Trophoblast cell (in vitro differentiated cells and primary cell): ENCODE data around the gene CAMK1D.

Experiments
- DNase-seq, 2 donors: peaks; one replicate each; pipeline ENCODE4 v3.0.0-alpha.2; 2016
- H2AFZ ChIP-seq: 2 replicates; pipeline ENCODE4 v1.6.1; 2013; ENCODE audit warnings: low read length, moderate library complexity, mild to moderate bottlenecking; ENCODE audit not compliant: insufficient read depth, poor library complexity
- H2AK5ac ChIP-seq: 2 replicates; pipeline ENCODE4 v1.6.1; 2013; ENCODE audit warnings: mild to moderate bottlenecking, low read length
- H2BK120ac ChIP-seq: 2 replicates; pipeline ENCODE4 v1.6.1; 2013; ENCODE audit warnings: low read length, mild to moderate bottlenecking, moderate library complexity; ENCODE audit not compliant: insufficient read depth, poor library complexity
- H2BK12ac ChIP-seq: 2 replicates; pipeline ENCODE4 v1.6.1; 2013; ENCODE audit warnings: mild to moderate bottlenecking, low read length, moderate library complexity
- H2BK5ac ChIP-seq: 2 replicates; pipeline ENCODE4 v1.6.1; 2013; ENCODE audit warnings: low read length, low read depth, moderate library complexity, mild to moderate bottlenecking; ENCODE audit not compliant: poor library complexity
- H3K14ac ChIP-seq: 2 replicates; pipeline ENCODE4 v1.6.1; 2013; ENCODE audit warnings: mild to moderate bottlenecking, low read length
- H3K18ac ChIP-seq: 2 replicates; pipeline ENCODE4 v1.6.1; 2013; ENCODE audit warnings: mild to moderate bottlenecking, low read length
- H3K23ac ChIP-seq: 2 replicates; pipeline ENCODE4 v1.6.1; 2013; ENCODE audit warnings: low read length
- H3K27ac ChIP-seq: 2 replicates; pipeline ENCODE4 v1.5.1; 2013; ENCODE audit warnings: low read depth, mild to moderate bottlenecking, inconsistent platforms, low read length, moderate library complexity
- H3K27me3 ChIP-seq: 2 replicates; pipeline ENCODE4 v1.6.1; 2013; ENCODE audit warnings: inconsistent platforms, mild to moderate bottlenecking, low read length, moderate library complexity; ENCODE audit not compliant: insufficient read depth
- H3K36me3 ChIP-seq, 2 experiments: 1 replicate in 1 of 2; 2 replicates in 1 of 2; pipeline ENCODE4 v1.6.1; 2013; ENCODE audit warnings: low read length in 2 of 2, mild to moderate bottlenecking in 2 of 2, moderate library complexity in 1 of 2; ENCODE audit not compliant: insufficient read depth in 2 of 2, control insufficient read depth in 1 of 2
- H3K4ac ChIP-seq: 2 replicates; pipeline ENCODE4 v1.6.1; 2013; ENCODE audit warnings: low read depth, mild to moderate bottlenecking, low read length, moderate library complexity
- H3K4me1 ChIP-seq, 2 experiments: 1 replicate in 1 of 2; 2 replicates in 1 of 2; pipeline ENCODE4 v1.6.1; 2013; ENCODE audit warnings: low read length in 2 of 2, mild to moderate bottlenecking in 2 of 2, moderate library complexity in 1 of 2; ENCODE audit not compliant: insufficient read depth in 2 of 2, control insufficient read depth in 1 of 2
- H3K4me2 ChIP-seq: 2 replicates; pipeline ENCODE4 v1.6.1; 2013; ENCODE audit warnings: inconsistent platforms, mild to moderate bottlenecking, low read length, moderate library complexity
- H3K4me3 ChIP-seq: 2 replicates; pipeline ENCODE4 v1.5.1; 2013; ENCODE audit warnings: mild to moderate bottlenecking, low read depth, low read length, inconsistent platforms
- H3K79me1 ChIP-seq: one replicate; pipeline ENCODE4 v1.6.1; 2013; ENCODE audit warnings: low read length
- H3K79me2 ChIP-seq: 2 replicates; pipeline ENCODE4 v1.6.1; 2013; ENCODE audit warnings: low read length, mild to moderate bottlenecking; ENCODE audit not compliant: control insufficient read depth, insufficient read depth, poor library complexity
- H3K9ac ChIP-seq: 2 replicates; pipeline ENCODE4 v1.6.1; 2013; ENCODE audit warnings: mild to moderate bottlenecking, low read length
- H3K9me3 ChIP-seq: 2 replicates; pipeline ENCODE4 v1.6.1; 2013; ENCODE audit warnings: low read depth, mild to moderate bottlenecking, control low read depth, inconsistent platforms, low read length; ENCODE audit not compliant: insufficient read depth
- H4K12ac ChIP-seq: 2 replicates; pipeline ENCODE4 v1.6.1; 2013; ENCODE audit warnings: low read depth, mild to moderate bottlenecking, low read length, moderate library complexity
- H4K8ac ChIP-seq: 2 replicates; pipeline ENCODE4 v1.6.1; 2013; ENCODE audit warnings: low read depth, mild to moderate bottlenecking, low read length, moderate library complexity
- H4K91ac ChIP-seq: one replicate; pipeline ENCODE4 v1.6.1; 2013; ENCODE audit warnings: low read depth, mild to moderate bottlenecking, low read length, moderate library complexity
- WGBS: extraction: QIAGEN DNeasy Blood & Tissue Kit; methylation state at CpG from one replicate; pipeline ENCODE4 v1.1.7; 2013; ENCODE audit warnings: missing lambda C conversion rate; ENCODE audit not compliant: insufficient read length, insufficient coverage; ENCODE audit errors: extremely low coverage; 5-methylcytosine and 5-hydroxymethylcytosine counted together

Gene CAMK1D

GRCh38 chr10:12589291-12589690 lies 239.9 kb downstream of the CAMK1D start:
- no peak overlapping the region for H2AK5ac ChIP-seq
- no peaks in the 10 kb centered on the region for H3K79me2 ChIP-seq
- no CpG with 5 or more reads among the region's 8 CpGs for WGBS
- no peaks in the 10 kb centered on the region for H3K27me3 ChIP-seq
- no peaks in the 10 kb centered on the region for H3K79me1 ChIP-seq
- no peak overlapping the region for H3K18ac ChIP-seq
- peaks cover 3% of the 10 kb centered on the region for H3K9me3 ChIP-seq
- no peak overlapping the region for H2AFZ ChIP-seq
- H3K23ac ChIP-seq = no peak overlapping the region
- H2BK120ac ChIP-seq = no peak overlapping the region
- H3K4ac ChIP-seq = no peak overlapping the region
- no peak overlapping the region for H3K14ac ChIP-seq
- no peak overlapping the region for H4K12ac ChIP-seq
- H2BK5ac ChIP-seq = no peak overlapping the region
- H3K4me1 ChIP-seq = no peaks in the 10 kb centered on the region
- no peak overlapping the region for H3K4me3 ChIP-seq
- H3K36me3 ChIP-seq = no peaks in the 10 kb centered on the region
- H3K4me2 ChIP-seq = no peak overlapping the region
- no peak overlapping the region for H4K8ac ChIP-seq
- no peak overlapping the region for H2BK12ac ChIP-seq
- H3K9ac ChIP-seq = no peak overlapping the region
- no peak overlapping the region for H3K27ac ChIP-seq
- H4K91ac ChIP-seq = no peak overlapping the region
- peak; percentile 76 to 83 for DNase-seq

GRCh38 chr10:12589791-12590190 lies 240.4 kb downstream of the CAMK1D start:
- H3K79me1 ChIP-seq = no peaks in the 10 kb centered on the region
- no CpG with 5 or more reads among the region's 4 CpGs for WGBS
- H3K4ac ChIP-seq = no peak overlapping the region
- H3K79me2 ChIP-seq = no peaks in the 10 kb centered on the region
- no peak overlapping the region for H3K9ac ChIP-seq
- H2BK5ac ChIP-seq = no peak overlapping the region
- H3K27me3 ChIP-seq = no peaks in the 10 kb centered on the region
- no peak overlapping the region for H2AFZ ChIP-seq
- H3K23ac ChIP-seq = no peak overlapping the region
- H3K36me3 ChIP-seq = no peaks in the 10 kb centered on the region
- DNase-seq = no peak
- H4K8ac ChIP-seq = no peak overlapping the region
- H2BK120ac ChIP-seq = no peak overlapping the region
- H3K14ac ChIP-seq = no peak overlapping the region
- H2AK5ac ChIP-seq = no peak overlapping the region
- no peak overlapping the region for H3K18ac ChIP-seq
- H2BK12ac ChIP-seq = no peak overlapping the region
- H3K4me3 ChIP-seq = no peak overlapping the region
- H3K4me1 ChIP-seq = no peaks in the 10 kb centered on the region
- no peak overlapping the region for H3K4me2 ChIP-seq
- H4K91ac ChIP-seq = no peak overlapping the region
- peaks cover 3% of the 10 kb centered on the region for H3K9me3 ChIP-seq
- no peak overlapping the region for H3K27ac ChIP-seq
- H4K12ac ChIP-seq = no peak overlapping the region

DNA sequence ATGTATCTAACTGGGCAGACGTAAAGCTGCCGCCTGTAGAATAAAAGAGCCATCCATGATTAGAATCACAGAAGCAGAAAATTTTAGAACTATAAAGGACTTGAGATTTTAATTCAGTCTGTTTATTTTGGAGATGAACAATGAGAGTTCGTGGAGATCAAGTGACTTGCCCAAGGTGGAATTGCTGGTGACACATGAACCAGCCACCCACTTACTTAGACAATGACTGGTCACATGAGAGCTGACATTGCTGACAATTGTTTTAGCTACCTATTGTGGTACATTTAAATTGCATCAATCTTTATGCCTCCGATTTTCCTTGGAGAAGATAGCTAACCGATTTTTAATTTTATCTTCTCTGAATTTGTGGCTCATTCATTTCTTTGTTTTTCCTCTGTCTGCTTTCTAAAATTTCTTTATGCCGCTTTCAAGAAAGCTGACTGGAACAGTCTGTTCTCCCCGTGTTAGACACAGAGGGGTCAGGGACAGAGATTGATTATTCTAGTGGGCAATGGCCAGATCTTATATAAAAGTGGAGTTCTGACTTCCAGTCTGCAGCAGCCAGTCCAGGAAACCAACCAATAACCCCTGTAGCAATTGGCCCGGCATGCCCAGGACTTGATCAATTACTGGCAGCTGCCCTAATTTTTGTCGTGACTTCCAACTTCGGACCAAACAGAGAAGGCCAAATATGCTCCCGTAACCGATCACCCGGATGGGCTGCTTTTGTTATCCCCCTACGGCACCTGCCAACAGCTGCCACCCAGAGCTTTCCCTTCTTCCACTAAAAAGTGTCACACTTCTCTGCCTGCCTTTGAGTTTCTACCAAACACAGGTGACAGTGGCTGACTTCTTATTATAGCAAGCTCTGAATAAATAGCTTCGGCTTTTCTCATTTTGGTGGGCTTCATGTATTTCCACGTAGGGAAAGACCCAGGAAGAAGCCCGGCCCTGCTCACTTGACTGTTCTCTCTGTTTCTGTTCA lies 241.6 kb downstream of the CAMK1D start:
- Histone ChIP-seq H4K12ac (no peak overlapping the region), H2AK5ac (no peak overlapping the region), H3K23ac (no peak overlapping the region), H4K91ac (no peak overlapping the region), H2AFZ (no peak overlapping the region), H3K79me1 (no peaks in the 10 kb centered on the region), H3K79me2 (no peaks in the 10 kb centered on the region), H3K4me1 (no peaks in the 10 kb centered on the region), H3K4me2 (no peak overlapping the region), H3K9me3 (peaks cover 3% of the 10 kb centered on the region), H3K9ac (no peak overlapping the region), H2BK12ac (no peak overlapping the region), H3K14ac (no peak overlapping the region), H3K4me3 (no peak overlapping the region), H2BK5ac (no peak overlapping the region), H3K4ac (no peak overlapping the region), H4K8ac (no peak overlapping the region), H3K27ac (no peak overlapping the region), H3K36me3 (no peaks in the 10 kb centered on the region), H3K27me3 (no peaks in the 10 kb centered on the region), H2BK120ac (no peak overlapping the region), H3K18ac (no peak overlapping the region)
- WGBS = no CpG with 5 or more reads among the region's 17 CpGs
- no peak for DNase-seq

- Histone ChIP-seq H3K4me3 (no peak overlapping the region), H3K4me1 (no peaks in the 10 kb centered on the region), H4K91ac (no peak overlapping the region), H3K14ac (no peak overlapping the region), H3K9me3 (peaks cover 3% of the 10 kb centered on the region), H2BK120ac (no peak overlapping the region), H2AK5ac (no peak overlapping the region), H4K12ac (no peak overlapping the region), H3K4ac (no peak overlapping the region), H3K23ac (no peak overlapping the region), H3K4me2 (no peak overlapping the region), H3K79me2 (no peaks in the 10 kb centered on the region), H3K36me3 (no peaks in the 10 kb centered on the region), H2BK5ac (no peak overlapping the region), H2AFZ (no peak overlapping the region), H3K27me3 (no peaks in the 10 kb centered on the region), H3K18ac (no peak overlapping the region), H3K9ac (no peak overlapping the region), H3K27ac (no peak overlapping the region), H3K79me1 (no peaks in the 10 kb centered on the region), H4K8ac (no peak overlapping the region), H2BK12ac (no peak overlapping the region)
- WGBS = no CpG with 5 or more reads among the region's 5 CpGs
- no peak for DNase-seq
Observed at GRCh38 chr10:12592967-12593366, 243.6 kb downstream of the CAMK1D start.
